ENCODE data around the gene SH3PXD2A. TPM values are rescaled to one million over a fixed set of nuclear protein-coding genes. Genes with fewer than 3 reads are reported as not detected.
"Not testable (repeated sequence)": the region's sequence is repeated elsewhere in the genome, so short reads cannot be mapped to it uniquely, and the experiment has no call there.

The SH3PXD2A gene
- polyA plus RNA-seq, 4 donors: 29.3 to 31.7 (median 30.5) TPM

DNA sequence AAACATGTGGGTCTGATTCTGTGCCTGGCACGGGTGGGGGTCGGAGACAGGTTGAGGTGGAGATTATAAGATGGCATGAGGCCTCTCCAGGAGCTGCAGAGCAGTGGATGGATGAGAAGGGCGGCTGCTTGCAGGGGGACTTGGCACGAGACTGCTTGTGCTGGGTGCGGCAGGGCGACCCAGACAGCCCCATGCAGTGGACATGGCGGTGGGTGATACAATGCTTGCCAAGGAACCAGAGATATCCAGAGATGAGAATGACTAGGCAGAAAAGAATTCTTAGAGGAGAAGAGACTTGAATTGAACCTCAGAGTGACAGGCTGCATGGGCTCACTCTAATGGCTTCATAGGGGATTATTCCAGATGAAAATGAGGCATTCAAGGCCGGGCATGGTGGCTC is 216.4 kb downstream of the SH3PXD2A start:
- no peak for DNase-seq (ENCODE audit: low read depth in 4 of 4, low spot score in 3 of 4)

DNA sequence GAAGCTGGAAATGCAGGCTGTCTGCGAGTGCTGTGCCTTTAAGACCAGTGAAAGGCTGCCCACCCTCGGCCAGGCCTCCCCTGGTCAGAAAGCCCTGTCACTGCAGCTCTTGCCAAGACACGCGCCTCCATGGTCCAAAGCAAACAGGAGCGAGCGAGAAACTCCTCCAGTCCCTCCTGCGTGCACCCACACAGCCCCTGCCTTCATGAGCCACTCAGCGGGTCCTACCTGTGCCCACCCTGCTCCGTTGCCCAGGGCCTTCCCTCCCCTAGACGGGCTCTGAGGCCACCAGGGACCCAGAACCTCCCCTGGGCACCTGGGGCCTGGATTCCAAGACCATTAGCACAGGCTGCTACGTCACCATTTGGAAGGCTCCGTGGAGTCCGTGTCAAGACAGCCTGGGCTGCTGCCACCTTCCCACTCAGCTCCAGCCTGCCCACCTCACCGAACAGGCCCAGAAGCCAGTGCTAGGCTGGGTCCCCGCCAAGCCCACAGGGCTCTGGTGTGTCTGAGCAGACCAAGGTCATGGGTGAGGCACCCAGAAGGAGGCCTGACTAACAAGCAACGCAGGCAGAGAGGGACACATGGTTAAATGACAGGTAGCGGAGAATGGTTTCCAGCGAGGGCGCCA is 217.3 kb downstream of the SH3PXD2A start:
- DNase-seq (ENCODE audit: low read depth in 4 of 4, low spot score in 3 of 4): peak in 1 of 4 donors; percentile 21

DNA sequence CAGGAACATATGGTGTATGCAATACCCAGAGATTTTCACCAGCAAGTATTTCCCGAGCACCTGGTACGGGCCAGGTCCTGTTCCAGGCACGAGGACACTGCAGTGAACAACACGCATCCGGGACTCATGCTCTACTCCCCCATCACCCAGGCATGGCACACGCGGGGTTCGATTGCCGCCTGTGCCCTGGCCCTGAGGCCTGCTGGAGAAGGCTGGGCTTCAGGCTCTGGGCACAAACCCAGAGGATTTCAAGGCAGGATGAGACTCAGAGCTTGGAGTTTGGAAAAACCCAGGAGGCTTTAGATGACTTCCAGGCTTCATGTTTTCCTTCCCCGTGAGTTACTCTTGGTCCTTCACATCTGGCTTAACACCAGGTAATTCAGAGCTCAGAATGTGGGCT is 218.4 kb downstream of the SH3PXD2A start:
- no peak for DNase-seq (ENCODE audit: low read depth in 4 of 4, low spot score in 3 of 4)

DNA sequence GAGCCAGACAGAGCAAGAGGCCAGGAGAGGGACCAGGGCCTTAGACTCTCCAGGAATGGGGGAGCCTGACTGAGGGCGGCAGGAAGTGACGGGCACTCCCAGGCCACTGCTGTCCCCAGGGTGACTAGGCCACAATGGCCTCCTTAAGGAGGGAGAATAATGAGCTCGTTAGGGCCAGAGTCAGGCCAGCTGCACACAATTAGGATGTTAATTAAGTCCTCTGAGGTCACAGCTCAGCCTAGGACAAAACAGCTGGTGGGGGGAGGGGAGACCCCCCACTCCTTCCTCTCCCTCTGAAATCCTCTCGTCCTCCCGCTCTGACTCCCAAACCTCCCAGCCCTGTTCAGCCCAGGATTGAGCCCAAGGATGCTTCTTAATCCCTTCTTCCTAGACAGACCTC is 218.9 kb downstream of the SH3PXD2A start:
- peak in 1 of 4 donors; percentile 26 for DNase-seq (ENCODE audit: low read depth in 4 of 4, low spot score in 3 of 4)

DNA sequence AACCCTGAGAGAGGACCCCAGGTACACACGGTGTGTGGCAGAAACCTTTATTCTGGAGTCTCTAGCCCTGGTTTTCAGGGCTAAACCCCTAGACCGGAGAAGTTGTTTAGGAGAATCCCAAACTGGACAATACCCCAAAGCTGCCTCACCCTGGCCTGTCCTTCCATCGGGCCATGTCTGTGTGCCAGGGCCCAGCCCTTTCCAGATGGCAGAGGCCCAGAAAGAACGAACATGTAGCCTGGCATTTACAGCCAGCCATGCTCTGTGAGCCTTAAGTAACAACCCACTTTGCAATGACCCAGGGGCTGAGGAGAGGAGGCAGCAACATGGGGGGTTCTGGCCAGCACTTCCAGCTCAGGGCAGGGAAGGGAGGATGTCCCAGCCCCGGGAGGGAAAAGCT is 219.8 kb downstream of the SH3PXD2A start:
- no peak for DNase-seq (ENCODE audit: low read depth in 4 of 4, low spot score in 3 of 4)

DNA sequence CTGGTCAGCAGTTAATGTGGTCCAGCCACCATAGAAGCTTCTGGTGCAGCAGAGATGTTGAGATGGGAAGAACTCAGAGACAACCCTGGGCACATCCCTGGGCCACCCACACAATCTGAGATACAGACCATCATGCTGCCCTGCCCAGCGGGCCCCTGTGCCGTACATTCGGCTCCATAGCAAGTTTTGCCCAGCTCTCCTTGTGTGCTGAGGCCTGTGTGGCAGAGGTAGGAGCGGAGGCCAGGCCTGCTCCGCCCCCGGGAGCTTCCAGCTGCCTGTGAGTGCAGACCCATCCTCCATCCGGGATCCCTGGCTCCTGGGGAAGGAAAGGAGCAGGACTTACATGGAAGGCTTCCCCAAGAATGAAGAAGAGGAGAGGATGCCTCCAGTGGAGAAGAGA is 221.5 kb downstream of the SH3PXD2A start:
- DNase-seq (ENCODE audit: low read depth in 4 of 4, low spot score in 3 of 4): no peak

DNA sequence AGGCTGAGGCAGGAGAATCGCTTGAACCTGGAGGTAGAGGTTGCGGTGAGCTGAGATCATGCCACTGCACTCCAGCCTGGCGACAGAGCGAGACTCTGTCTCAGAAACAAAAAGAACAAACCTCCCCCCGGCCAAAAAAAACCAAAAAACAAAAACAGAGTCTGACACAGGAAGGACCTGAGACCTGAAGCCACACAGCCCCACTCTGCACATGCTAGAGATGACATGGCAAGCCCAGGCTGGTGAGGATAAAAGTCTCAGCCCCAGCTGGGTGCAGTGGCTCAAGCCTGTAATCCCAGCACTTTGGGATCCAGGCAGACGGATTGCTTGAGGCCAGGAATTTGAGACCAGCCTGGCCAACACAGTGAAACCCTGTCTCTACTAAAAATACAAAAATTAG is 222.5 kb downstream of the SH3PXD2A start:
- DNase-seq (ENCODE audit: low read depth in 4 of 4, low spot score in 3 of 4): not testable (repeated sequence)

DNA sequence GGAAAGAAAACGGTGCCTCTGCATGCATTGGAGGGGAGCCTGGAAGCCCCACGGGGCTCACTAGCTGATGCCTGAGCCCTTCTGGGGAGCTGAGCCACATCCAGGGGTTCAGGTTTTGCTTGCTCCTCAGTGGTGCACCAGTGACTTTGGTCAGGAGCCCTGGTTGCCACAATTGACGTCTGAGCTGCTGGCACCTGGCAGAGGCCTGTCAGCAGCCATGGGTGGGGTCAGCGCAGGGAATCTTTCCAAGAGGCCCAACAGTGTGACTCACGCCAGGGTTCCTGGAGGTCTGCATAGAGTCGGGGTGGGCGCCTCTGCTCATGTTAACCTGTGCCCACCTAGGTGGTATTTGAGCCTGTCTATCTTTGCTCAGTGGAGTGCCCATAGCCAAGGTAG is 223.1 kb downstream of the SH3PXD2A start:
- no peak for DNase-seq (ENCODE audit: low read depth in 4 of 4, low spot score in 3 of 4)

DNA sequence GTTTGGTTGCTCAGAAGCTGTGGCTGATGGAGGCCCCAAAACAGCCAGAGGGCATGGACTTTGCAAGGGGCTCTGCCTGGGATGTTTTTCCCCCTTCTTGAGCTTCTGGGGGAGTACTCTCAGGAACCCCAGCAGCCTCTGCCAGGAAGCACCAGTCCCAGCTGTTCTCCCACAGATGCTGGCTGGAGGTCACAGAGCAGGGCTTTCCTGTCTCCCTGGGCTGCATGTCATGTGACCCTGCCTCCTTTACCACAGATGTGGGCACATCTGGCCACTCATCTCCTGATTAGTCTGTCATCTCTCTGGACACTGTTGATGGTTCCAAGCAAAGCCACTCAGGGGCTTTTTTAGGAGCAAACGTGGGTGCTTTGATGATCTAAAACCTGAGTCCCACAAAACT is 225.2 kb downstream of the SH3PXD2A start:
- no peak for DNase-seq (ENCODE audit: low read depth in 4 of 4, low spot score in 3 of 4)

DNA sequence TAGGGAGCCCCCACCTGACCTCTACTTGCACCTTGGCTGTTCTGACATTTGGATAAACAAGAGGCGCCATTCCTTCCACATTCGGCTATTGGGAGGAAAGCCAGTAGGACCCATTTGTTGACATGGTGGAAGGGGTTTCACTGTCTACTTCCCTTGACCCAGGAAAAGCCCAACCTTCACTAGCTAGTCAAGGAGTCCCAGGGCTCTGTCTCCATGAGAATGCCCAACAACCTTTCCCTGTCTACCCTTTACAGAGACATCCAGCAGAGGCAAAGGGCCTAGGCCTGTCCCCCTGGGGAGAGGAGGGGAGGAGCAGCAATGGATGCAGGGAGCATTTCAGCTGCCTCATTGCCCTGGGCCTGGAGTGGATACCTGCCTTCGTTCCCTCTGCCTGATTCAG is 225.8 kb downstream of the SH3PXD2A start:
- DNase-seq (ENCODE audit: low read depth in 4 of 4, low spot score in 3 of 4): no peak

DNA sequence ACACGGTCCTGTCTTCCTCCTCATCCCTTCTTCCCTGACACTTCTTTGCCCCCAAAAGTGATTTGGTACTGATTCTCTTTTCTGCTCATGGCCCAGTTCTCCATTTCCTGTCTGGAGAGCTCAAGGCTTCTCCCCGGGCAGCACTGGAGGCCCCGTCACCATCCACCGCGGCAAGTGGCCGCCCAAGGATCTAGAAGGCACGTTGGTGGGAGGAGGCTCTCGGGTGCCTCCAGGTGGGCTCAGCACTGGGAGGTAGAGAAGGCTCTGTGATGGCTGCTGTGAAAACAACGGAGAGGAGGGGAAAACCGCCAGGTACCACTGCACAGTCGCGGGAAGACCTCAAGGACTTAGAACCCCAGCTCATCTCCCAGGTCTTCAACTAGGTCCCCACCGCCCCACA is 227.5 kb downstream of the SH3PXD2A start:
- no peak for DNase-seq (ENCODE audit: low read depth in 4 of 4, low spot score in 3 of 4)

DNA sequence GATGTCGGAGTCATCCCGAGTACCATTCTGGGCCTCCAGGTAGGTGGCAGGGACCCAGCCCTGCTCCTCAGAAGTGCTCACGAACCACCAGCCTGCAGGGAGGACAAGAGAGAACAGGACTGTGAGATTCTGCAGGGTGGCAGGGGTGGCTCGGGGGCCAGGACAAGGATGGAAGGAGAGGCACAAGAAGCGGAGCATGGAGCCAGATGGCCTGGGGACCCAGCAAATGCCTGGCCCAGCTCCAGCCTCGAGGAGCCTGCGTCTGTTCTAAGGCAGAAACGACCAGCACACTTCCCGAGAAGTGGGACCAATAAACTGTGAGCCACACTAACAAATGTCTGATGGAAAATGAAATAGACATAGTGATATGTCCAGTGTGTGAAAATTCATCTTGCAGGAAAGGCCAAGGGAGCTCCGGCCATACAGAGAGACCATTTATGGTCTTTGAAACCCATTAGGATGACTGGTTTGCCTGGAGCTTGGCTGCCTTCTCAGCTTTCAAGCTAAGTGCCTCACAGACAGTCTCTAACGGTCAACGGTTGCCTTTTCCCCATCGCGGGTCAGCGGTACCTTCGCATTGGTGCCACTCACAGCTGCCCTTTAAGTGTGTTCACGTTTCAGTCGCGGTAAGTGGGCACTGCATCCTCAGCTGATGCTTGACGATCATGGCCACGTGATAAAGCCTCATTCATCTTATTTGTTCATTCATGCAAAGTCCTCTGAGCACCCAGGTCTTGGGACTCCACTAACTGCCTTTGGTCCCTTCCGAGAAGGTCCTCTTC is 228.1 kb downstream of the SH3PXD2A start:
- no peak for DNase-seq (ENCODE audit: low read depth in 4 of 4, low spot score in 3 of 4)

DNA sequence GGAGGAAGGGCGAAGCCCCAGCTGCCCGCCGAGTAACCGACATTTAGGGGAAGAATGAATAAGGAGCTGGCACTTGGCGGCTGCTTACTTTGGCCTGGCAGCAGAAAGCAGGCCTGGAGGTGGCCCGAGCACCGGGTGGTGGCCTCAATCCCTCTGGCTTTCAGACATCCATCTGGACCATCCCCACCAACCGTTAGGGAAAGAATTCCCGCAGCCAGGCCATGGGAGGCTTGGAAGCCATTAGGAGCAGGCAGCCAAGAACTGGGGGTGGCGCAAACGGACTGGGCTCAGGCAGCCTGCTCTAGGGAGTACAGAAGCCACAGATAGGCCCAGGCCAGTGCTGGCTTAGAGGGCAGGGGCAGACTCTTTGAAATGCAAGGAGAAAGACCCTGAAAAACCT is 229.2 kb downstream of the SH3PXD2A start:
- no peak for DNase-seq (ENCODE audit: low read depth in 4 of 4, low spot score in 3 of 4)

DNA sequence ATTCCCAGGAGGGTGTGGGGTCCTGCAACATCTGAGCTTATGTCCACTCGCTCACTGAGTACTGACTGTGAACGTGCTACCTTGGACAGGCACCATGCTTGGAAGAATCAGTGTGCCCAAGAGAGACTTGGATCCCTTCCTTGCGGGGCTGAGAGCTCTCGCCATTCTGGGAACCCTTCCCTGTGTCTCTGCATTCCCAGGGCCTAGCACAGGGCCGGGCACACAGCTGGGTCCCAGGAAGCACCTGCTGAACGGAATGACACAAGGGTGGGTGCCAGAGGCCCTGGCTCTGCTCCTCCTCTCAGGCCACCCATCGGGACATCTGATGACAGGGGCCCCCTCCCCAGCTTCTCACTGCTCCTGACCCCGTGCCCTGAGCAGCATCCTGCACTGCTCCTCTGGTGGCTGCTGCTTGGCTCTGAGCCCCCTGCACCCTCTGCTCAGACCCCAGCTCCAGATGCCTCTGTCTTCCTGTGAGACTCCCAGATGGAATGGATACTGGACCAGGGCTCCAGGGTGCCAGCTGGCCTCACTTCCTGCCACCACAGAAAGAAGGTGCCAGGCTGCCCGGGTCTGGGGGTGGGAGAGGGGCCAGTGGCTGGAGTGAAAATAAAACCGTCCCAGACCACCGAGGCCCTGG is 232.3 kb downstream of the SH3PXD2A start:
- no peak for DNase-seq (ENCODE audit: low read depth in 4 of 4, low spot score in 3 of 4)

DNA sequence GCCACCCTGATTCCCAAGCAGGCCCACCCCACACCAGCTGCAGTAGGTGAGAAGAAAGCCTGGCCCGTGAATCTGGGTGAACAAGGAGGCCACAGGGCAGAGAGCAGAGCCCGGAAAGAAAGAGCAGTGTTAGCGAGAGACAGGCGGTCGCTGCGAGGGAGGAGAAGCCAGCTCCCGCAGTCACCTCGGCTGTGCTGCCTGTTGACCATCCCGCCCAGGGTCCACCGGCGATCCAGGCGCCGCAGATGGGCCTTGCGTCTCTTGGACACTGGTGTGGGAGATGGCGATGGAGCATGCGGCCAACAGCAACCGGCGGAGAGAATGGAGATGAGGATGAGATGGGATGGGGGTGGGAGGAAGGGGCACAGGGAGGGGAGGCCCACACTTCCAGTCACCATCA is 233.1 kb downstream of the SH3PXD2A start:
- no peak for DNase-seq (ENCODE audit: low read depth in 4 of 4, low spot score in 3 of 4)

DNA sequence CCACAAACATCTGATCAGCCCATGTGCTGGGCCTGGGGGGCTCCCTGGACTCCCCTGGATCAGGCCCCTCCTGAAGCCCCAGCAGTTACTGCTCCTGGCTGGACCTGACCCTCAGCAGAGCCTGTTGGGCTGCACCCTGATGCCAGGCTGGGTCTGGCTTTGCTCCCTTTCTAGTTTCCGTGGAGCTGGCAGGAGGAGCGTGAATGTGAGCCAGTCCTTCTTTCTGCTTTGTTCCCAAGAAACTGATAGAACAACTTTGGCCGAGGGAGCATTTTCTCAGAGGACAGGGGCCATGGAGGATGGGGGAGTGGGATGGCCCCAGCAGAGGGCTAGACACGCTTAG is 233.6 kb downstream of the SH3PXD2A start:
- no peak for DNase-seq (ENCODE audit: low read depth in 4 of 4, low spot score in 3 of 4)

DNA sequence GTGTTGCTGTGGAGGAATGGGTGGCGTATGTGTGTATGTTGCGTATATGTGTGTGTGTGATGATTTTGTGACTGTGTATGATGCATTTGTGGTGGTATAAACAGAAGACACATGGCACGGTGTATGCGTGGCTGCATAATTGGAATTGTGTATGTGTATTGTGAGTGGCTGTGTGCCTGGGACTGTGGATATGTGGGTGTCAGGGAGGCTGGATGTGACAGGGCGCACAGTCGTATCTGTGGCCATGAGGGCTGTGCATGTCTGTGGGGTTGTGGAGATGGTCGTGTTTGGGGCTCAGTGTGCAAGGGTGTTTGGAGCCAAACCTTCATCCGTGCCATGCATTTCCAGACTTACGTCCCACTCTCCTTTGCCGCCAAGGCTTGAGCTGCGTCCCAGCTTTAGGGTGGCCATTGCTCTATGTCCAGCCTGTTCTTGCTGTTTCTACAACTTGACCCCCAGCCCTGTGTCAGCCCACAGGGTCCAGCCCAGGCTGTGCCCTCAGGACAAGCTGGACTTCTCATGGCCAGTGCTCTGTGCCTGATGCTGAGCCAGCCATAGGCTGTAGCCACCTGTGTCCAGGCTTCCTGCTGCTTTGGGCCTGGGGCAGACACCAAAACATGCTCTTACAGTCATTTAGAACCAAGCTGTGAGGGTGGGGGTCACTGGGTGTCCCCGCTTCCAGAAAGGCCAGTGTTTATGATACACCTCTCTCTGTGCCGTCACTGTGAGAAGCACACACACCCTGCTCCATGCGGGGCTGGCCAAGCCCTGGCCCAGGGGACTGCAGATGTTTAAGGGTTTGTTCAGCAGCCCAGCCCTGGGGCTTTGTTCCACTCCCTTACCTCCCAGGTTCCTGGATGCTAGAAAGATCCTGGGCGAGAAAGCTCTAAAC is 234.2 kb downstream of the SH3PXD2A start:
- no peak for DNase-seq (ENCODE audit: low read depth in 4 of 4, low spot score in 3 of 4)

DNA sequence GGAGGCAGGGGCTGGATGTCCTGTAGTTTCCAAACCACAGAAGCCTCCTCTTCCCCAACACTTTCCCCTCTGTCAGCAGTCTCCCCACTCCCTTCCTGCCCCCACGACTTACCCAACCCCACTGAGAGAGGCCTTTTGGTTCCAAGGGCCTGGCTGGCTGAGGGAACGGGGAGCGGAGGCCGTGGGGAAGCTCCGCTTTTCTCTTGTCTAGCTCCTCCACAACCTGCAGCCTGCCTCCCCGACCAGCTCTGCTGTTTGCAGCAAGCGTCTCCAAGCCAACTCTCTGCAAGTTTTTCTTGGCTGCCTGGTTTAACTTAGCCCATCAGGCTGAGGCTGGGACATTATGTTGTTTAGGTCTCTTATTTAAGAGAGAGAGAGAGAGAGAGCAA is 235.0 kb downstream of the SH3PXD2A start:
- no peak for DNase-seq (ENCODE audit: low read depth in 4 of 4, low spot score in 3 of 4)

DNA sequence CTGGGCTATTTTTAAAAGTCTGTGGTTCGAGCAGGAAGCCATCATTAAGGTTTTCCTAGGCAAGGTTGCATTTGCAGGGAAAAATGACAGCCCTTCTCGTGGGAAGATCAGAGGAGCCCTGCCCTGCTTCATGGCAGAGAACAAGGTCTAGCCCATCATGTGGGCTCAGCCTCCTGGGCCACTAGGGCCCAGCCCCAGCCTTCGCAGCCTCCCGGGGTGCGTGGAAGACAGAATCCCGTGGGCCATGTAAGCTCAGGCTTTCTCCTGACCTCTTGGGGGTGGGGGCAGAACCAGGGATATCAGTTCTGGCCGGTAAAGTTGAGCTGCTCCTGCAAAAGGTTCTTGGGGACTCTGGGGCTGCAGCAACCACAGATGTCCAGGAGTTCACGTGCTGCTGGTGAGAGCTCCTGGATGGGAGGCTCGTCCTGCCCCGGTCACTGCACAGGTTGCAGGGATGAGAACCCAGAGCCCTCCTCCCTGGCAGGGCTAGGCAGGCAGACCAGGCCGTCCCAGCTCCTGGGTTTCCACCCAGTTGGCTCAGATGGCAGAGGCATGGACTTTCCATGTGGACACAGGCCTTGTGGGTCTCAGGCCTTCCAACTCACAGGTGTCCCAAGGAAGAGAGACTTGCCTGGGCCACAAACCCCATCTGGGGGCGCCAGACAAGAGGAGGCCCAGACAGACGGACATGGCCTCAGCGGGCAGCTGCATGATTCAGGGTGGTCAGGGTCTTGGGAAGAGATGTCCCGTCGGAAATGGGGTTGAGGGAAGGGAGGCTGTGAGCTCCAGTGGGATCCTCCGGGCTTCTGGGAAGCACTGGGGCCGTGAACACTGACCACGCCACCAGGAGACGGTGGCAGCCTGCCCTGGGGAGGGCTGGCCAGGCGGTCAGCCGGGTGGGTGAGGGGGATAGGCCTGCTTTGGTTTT is 235.7 kb downstream of the SH3PXD2A start:
- DNase-seq (ENCODE audit: low read depth in 4 of 4, low spot score in 3 of 4): no peak

Data from right renal pelvis (tissue), 4 donors.